Fibroblast of peridontal ligament (primary cell): ENCODE results near the gene DCLK1.
"Not testable (repeated sequence)": the region's sequence is repeated elsewhere in the genome, so short reads cannot be mapped to it uniquely, and the experiment has no call there.

Experiments used
- DNase-seq: peaks from one replicate; pipeline ENCODE4 v3.0.0-alpha.2; 2010; ENCODE audit errors: extremely low read depth

DCLK1 gene

GRCh38 chr13:36131931-36132297 lies 732 bp upstream of the DCLK1 start:
- DNase-seq, result peak; percentile 30

- DNase-seq, result no peak
These were observed 495 bp downstream of the DCLK1 start for GRCh38 chr13:36130552-36131221.

- DNase-seq, result no peak
These were observed 1.0 kb downstream of the DCLK1 start for GRCh38 chr13:36130193-36130551.

- no peak for DNase-seq
These were observed 1.6 kb downstream of the DCLK1 start for GRCh38 chr13:36129539-36129938.

- DNase-seq, result no peak
These were observed 4.7 kb downstream of the DCLK1 start for GRCh38 chr13:36126491-36126890.

GRCh38 chr13:36125841-36126240 lies 5.3 kb downstream of the DCLK1 start:
- DNase-seq, result no peak

GRCh38 chr13:36124236-36124822 lies 6.9 kb downstream of the DCLK1 start:
- peak; percentile 94 for DNase-seq

GRCh38 chr13:36115306-36115705 lies 15.9 kb downstream of the DCLK1 start:
- DNase-seq, result no peak

GRCh38 chr13:36114233-36114632 lies 16.9 kb downstream of the DCLK1 start:
- no peak for DNase-seq

- no peak for DNase-seq
These were observed 22.2 kb downstream of the DCLK1 start for GRCh38 chr13:36108954-36109353.

- no peak for DNase-seq
These were observed 22.8 kb downstream of the DCLK1 start for GRCh38 chr13:36108342-36108741.

GRCh38 chr13:36107521-36107920 lies 23.7 kb downstream of the DCLK1 start:
- no peak for DNase-seq

- no peak for DNase-seq
These were observed 25.5 kb downstream of the DCLK1 start for GRCh38 chr13:36105726-36106125.

GRCh38 chr13:36102721-36103120 lies 28.5 kb downstream of the DCLK1 start:
- no peak for DNase-seq

GRCh38 chr13:36101907-36102306 lies 29.3 kb downstream of the DCLK1 start:
- not testable (repeated sequence) for DNase-seq

- DNase-seq, result no peak
These were observed 30.0 kb downstream of the DCLK1 start for GRCh38 chr13:36101157-36101556.

- no peak for DNase-seq
These were observed 33.1 kb downstream of the DCLK1 start for GRCh38 chr13:36098080-36098479.

- DNase-seq, result peak; percentile 45
These were observed 34.4 kb downstream of the DCLK1 start for GRCh38 chr13:36096461-36097416.

GRCh38 chr13:36094478-36094877 lies 36.7 kb downstream of the DCLK1 start:
- DNase-seq, result no peak

- DNase-seq, result no peak
These were observed 40.6 kb downstream of the DCLK1 start for GRCh38 chr13:36090592-36090991.

GRCh38 chr13:36089130-36089647 lies 42.0 kb downstream of the DCLK1 start:
- no peak for DNase-seq

GRCh38 chr13:36088463-36088862 lies 42.7 kb downstream of the DCLK1 start:
- DNase-seq, result no peak

GRCh38 chr13:36088001-36088400 lies 43.2 kb downstream of the DCLK1 start:
- no peak for DNase-seq
